HFF-Myc (cell line): ENCODE results near the gene REXO4.

Experiments used
- DNase-seq: peaks from one replicate; pipeline ENCODE4 v3.0.0-alpha.2; 2011; ENCODE audit warnings: low read depth; ENCODE audit errors: extremely low read depth
- H3K4me3 ChIP-seq: replicated peaks from 2 replicates; pipeline ENCODE4 v1.5.1; 2011; ENCODE audit warnings: low read depth, mild to moderate bottlenecking, control low read depth, low read length
- TF ChIP-seq, protein P1 (sequence below): IDR thresholded peaks from 2 replicates; pipeline ENCODE4 v1.5.1; 2012; ENCODE audit warnings: mild to moderate bottlenecking, low read depth, low read length, control low read depth; ENCODE audit errors: missing control alignments

REXO4 gene

DNA sequence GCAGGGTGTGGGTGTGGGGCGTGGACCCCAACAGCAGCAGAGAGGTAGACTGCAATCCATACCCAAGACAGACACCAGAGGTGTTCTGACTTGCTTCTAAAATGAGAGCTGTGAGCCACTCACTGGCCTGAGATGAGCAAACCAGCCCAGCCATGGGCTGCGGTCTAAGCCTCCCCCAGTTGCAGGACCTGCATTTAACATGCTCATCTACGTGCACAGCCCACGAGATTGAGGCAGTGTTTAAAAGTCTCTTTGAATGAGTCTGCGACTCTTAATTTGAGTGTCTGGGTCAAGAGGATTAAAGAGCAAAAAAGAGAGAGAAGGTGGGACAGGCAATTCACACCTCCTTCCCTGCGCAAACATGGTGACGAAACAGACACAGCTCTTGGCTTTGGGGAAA lies 47.9 kb downstream of the REXO4 start:
- no peak for DNase-seq
- TF ChIP-seq, protein P1, sequence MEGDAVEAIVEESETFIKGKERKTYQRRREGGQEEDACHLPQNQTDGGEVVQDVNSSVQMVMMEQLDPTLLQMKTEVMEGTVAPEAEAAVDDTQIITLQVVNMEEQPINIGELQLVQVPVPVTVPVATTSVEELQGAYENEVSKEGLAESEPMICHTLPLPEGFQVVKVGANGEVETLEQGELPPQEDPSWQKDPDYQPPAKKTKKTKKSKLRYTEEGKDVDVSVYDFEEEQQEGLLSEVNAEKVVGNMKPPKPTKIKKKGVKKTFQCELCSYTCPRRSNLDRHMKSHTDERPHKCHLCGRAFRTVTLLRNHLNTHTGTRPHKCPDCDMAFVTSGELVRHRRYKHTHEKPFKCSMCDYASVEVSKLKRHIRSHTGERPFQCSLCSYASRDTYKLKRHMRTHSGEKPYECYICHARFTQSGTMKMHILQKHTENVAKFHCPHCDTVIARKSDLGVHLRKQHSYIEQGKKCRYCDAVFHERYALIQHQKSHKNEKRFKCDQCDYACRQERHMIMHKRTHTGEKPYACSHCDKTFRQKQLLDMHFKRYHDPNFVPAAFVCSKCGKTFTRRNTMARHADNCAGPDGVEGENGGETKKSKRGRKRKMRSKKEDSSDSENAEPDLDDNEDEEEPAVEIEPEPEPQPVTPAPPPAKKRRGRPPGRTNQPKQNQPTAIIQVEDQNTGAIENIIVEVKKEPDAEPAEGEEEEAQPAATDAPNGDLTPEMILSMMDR: no peak

DNA sequence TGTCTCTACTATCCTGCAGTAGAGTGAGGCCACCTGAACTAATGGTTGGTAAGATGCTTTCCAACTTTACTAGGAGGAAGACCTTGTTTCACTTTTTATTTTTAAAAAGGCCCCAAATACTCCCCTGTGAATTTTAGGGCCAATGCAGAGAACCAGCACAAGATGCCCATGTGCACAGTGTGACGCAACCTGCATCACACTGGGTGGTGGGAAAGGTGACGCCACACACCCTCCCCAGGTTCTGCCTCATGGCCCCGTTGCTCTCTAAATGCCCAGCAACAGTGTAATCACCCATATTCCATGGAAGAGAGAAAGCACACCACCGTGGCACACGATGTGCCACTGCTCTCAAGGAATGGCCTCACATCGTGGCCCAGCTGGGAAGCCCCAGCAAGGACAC lies 48.4 kb downstream of the REXO4 start:
- no peak overlapping the region for H3K4me3 ChIP-seq
- TF ChIP-seq, protein P1: no peak
- no peak for DNase-seq

More for the DNA sequence above, 47.9 kb downstream of the REXO4 start:
- H3K4me3 ChIP-seq: no peak overlapping the region

DNA sequence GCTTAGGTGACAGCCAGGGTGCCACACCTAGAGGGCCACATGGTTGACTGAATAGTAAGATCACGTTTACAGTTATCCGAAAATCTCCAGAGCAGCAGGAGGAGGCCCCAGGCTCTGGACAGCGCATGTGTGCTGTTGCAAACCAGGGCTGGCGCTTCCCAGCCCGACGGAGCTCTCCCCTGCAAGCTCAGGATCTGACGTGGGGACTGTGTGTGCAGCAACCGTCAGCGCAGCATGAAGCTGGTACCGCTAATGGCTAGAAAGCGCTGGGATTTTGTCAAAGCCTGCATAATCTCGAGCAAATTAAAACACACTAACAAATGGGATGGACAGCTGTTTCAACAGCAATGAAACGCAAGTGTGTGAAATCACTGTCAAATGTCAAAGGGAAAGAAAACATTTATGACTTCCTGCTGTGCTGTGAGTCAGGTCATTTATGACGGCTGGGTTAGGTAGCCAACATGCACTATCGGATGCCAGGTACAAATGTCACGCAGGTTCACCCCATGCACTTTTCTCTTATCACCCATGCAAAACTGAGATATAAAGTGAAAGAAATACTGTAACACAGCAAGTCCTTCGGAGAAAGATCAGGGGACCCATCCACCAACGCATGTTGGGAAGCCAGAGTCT lies 49.4 kb downstream of the REXO4 start:
- no peak overlapping the region for H3K4me3 ChIP-seq
- DNase-seq: no peak
- TF ChIP-seq, protein P1: no peak

DNA sequence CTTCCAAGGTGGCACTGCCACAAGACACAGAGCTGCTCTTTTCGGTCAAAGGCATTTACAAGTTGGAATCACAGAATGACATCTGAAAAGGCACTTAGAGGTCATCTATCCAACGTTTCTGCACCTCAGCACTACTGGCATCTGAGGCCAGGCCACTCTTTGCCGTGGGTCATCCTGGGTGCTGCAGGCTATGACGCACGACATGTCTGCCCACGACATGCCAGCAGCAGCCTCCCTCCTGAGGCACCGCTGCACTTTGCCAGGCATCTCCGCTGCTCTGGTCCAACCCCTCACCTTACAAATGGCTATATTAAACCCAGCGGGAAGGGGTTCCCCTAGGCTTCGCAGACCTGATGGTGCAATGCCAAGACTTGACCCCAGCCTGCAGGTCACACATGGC lies 50.0 kb downstream of the REXO4 start:
- no peak overlapping the region for H3K4me3 ChIP-seq
- TF ChIP-seq, protein P1: no peak
- DNase-seq: no peak

DNA sequence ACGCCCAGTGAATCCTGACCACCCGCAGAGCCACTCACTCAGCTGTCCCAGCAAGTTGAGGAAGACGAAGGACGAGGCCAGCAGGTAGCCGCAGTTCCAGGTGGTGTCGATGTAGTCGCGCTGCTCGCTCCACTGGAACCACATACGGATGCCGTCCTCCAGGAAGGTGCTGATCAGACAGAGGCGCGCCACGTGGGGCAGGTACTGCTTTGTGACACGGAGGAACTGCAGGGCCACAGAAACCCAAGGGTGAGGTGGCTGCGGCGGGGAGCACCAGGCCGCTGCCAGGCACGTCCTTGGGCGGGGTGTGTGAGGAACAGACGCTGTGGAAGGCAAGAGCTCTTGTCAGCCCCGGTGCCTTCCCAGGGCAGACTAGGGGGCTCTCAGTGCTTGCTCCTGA lies 50.6 kb downstream of the REXO4 start:
- no peak for DNase-seq
- no peak overlapping the region for H3K4me3 ChIP-seq
- TF ChIP-seq, protein P1: no peak

DNA sequence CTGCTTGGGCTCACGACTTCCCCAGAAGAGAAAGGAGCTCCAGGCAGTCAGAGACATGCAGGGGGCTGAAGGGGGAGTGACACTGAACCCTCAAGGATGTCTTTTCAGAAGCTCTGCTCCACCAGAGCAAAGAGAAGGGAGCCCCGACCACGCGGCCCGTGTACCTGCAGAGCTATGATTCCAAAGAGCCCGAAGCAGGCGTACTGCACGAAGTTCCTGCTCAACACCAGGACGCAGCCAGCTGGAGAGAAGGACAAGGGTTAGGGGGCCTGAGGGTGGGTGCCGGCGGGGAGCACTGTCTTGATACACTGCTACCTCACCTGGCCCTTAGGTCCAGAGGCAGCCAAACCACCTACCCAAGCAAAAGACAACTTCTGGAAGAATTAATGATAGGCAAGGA lies 51.4 kb downstream of the REXO4 start:
- no peak overlapping the region for H3K4me3 ChIP-seq
- DNase-seq: no peak
- TF ChIP-seq, protein P1: no peak
